HCT116 (cell line): ENCODE measurements around the gene TTLL9. TPM values are rescaled to one million over a fixed set of nuclear protein-coding genes. Genes with fewer than 3 reads are reported as not detected.

Experiments used
- total RNA-seq: library from RNA; stranded (reverse); gene quantifications from one replicate; pipeline ENCODE4 v1.2.1, GENCODE V29; 2021; ENCODE audit not compliant: unreplicated experiment

TTLL9 gene
- total RNA-seq, 1 experiment from 2014 or later, result not detected

Other genes starting within 250 kb of the TTLL9 start
- gene COX4I2, start 232.7 kb upstream of the TTLL9 start, total RNA-seq, result not detected
- 226 TPM for gene BCL2L1, start 147.8 kb upstream of the TTLL9 start, total RNA-seq
- gene TPX2, start 131.3 kb upstream of the TTLL9 start, total RNA-seq, result 163 TPM
- 0.34 TPM for gene MYLK2, start 51.3 kb upstream of the TTLL9 start, total RNA-seq
- gene FOXS1, start 25.0 kb upstream of the TTLL9 start, total RNA-seq, result not detected
- not detected for gene DUSP15, start 107 bp upstream of the TTLL9 start, total RNA-seq
- 18.7 TPM for gene PDRG1, start 81.4 kb downstream of the TTLL9 start, total RNA-seq
- gene XKR7, start 97.5 kb downstream of the TTLL9 start, total RNA-seq, result not detected
- 1.4 TPM for gene CCM2L, start 139.8 kb downstream of the TTLL9 start, total RNA-seq
- gene HCK, start 181.6 kb downstream of the TTLL9 start, total RNA-seq, result 0.17 TPM
- 51.2 TPM for gene TM9SF4, start 239.1 kb downstream of the TTLL9 start, total RNA-seq